Panc1 (cell line): Measurements from ENCODE around the gene DIS3L2.

Experiments used
- CTCF ChIP-seq: fragments of 450-650 bp; IDR thresholded peaks from 2 replicates; pipeline ENCODE4 v1.5.1; 2017; ENCODE audit warnings: mild to moderate bottlenecking
- POLR2AphosphoS5 ChIP-seq: IDR thresholded peaks from 2 replicates; pipeline ENCODE4 v1.6.1; 2012; ENCODE audit warnings: mild to moderate bottlenecking, low read depth, low read length, moderate library complexity

GRCh38 chr2:232203936-232204335 lies 242.4 kb downstream of the DIS3L2 start:
- no peak for TF ChIP-seq CTCF
- no peak for TF ChIP-seq POLR2AphosphoS5
